ENCODE measurements around the gene MRAP.

The MRAP gene

GRCh38 chr21:32328595-32328994, 29.9 kb downstream of the MRAP start:
- no peak for DNase-seq

- DNase-seq, result no peak
Observed at GRCh38 chr21:32329331-32329730, 30.7 kb downstream of the MRAP start.

- DNase-seq, result no peak
Observed at GRCh38 chr21:32329776-32330175, 31.1 kb downstream of the MRAP start.

- DNase-seq, result no peak
Observed at GRCh38 chr21:32330784-32331311, 32.2 kb downstream of the MRAP start.

- DNase-seq, result no peak
Observed at GRCh38 chr21:32331444-32332305, 33.0 kb downstream of the MRAP start.

GRCh38 chr21:32332463-32332951, 33.9 kb downstream of the MRAP start:
- DNase-seq, result no peak

GRCh38 chr21:32333953-32334673, 35.5 kb downstream of the MRAP start:
- peak; percentile 35 for DNase-seq

- no peak for DNase-seq
Observed at GRCh38 chr21:32334980-32335531, 36.4 kb downstream of the MRAP start.

GRCh38 chr21:32335601-32336575, 37.2 kb downstream of the MRAP start:
- DNase-seq, result peak; percentile 44

- peak; percentile 42 for DNase-seq
Observed at GRCh38 chr21:32336711-32337110, 38.1 kb downstream of the MRAP start.

GRCh38 chr21:32337206-32337605, 38.6 kb downstream of the MRAP start:
- DNase-seq, result no peak

GRCh38 chr21:32338209-32338921, 39.7 kb downstream of the MRAP start:
- DNase-seq, result no peak

GRCh38 chr21:32340863-32341848, 42.5 kb downstream of the MRAP start:
- no peak for DNase-seq

- DNase-seq, result no peak
Observed at GRCh38 chr21:32346951-32347350, 48.3 kb downstream of the MRAP start.

GRCh38 chr21:32347351-32347750, 48.7 kb downstream of the MRAP start:
- DNase-seq, result no peak

GRCh38 chr21:32347977-32348376, 49.3 kb downstream of the MRAP start:
- no peak for DNase-seq

GRCh38 chr21:32348604-32349332, 50.1 kb downstream of the MRAP start:
- DNase-seq, result no peak

- peak; percentile 35 for DNase-seq
Observed at GRCh38 chr21:32349333-32349944, 50.8 kb downstream of the MRAP start.
